CD4-positive, alpha-beta memory T cell (primary cell): ENCODE data around the gene ANKRD40. TPM values are rescaled to one million over a fixed set of nuclear protein-coding genes. Genes with fewer than 3 reads are reported as not detected.

ENCODE experiments used
- CTCF ChIA-PET: fragments of 350-600 bp; sonication (Branson Sonifier 250); formaldehyde crosslinking; loops from one replicate; lab custom pipeline; 2021; ENCODE audit warnings: inconsistent platforms; ENCODE audit not compliant: partially characterized antibody; lab: Charles Lee
- POLR2A ChIA-PET: fragments of 350-600 bp; sonication (Branson Sonifier 250); formaldehyde crosslinking; loops from one replicate; lab custom pipeline; 2021; ENCODE audit not compliant: partially characterized antibody; lab: Charles Lee
- DNase-seq, 5 donors: peaks; one replicate each; pipeline versions ENCODE4 v3.0.0 to v3.0.0-alpha.2; 2020 to 2022; ENCODE audit warnings: mixed read lengths in 1 of 5
- H3K27ac ChIP-seq: one replicate; pipeline ENCODE4 v1.7.0; 2013; ENCODE audit warnings: low read depth, low read length
- H3K27me3 ChIP-seq: 2 replicates; pipeline ENCODE4 v1.7.0; 2013; ENCODE audit warnings: mild to moderate bottlenecking, low read length, moderate library complexity; ENCODE audit not compliant: insufficient read depth
- H3K36me3 ChIP-seq: 2 replicates; pipeline ENCODE4 v1.7.0; 2013; ENCODE audit warnings: mild to moderate bottlenecking, low read length, moderate library complexity; ENCODE audit not compliant: insufficient read depth
- H3K4me1 ChIP-seq: 2 replicates; pipeline ENCODE4 v1.7.0; 2013; ENCODE audit warnings: mild to moderate bottlenecking, low read length, moderate library complexity; ENCODE audit not compliant: insufficient read depth
- H3K4me3 ChIP-seq, 2 donors: one replicate each; pipeline ENCODE4 v1.7.0; 2013; ENCODE audit warnings: low read length in 2 of 2, mild to moderate bottlenecking in 1 of 2
- H3K9me3 ChIP-seq, 2 donors: one replicate each; pipeline ENCODE4 v1.7.0; 2013; ENCODE audit warnings: low read length in 2 of 2, control low read depth in 1 of 2; ENCODE audit not compliant: control insufficient read depth in 1 of 2
- H3K27ac Mint-ChIP-seq, 7 donors: one replicate each; pipeline ENCODE4 v1.8.0; 2020 to 2021; ENCODE audit warnings: mixed read lengths in 7 of 7, mild to moderate bottlenecking in 6 of 7, inconsistent platforms in 3 of 7, moderate library complexity in 3 of 7
- H3K27me3 Mint-ChIP-seq, 2 donors: one replicate each; pipeline ENCODE4 v1.8.0; 2020 to 2021; ENCODE audit warnings: mixed read lengths in 2 of 2
- H3K36me3 Mint-ChIP-seq, 2 donors: one replicate each; pipeline ENCODE4 v1.8.0; 2020 to 2021; ENCODE audit warnings: mixed read lengths in 2 of 2, inconsistent platforms in 1 of 2, mild to moderate bottlenecking in 1 of 2
- H3K4me1 Mint-ChIP-seq, 4 donors: one replicate each; pipeline ENCODE4 v1.8.0; 2020 to 2021; ENCODE audit warnings: mixed read lengths in 4 of 4, mild to moderate bottlenecking in 1 of 4
- H3K4me3 Mint-ChIP-seq, 8 donors: one replicate each; pipeline ENCODE4 v1.8.0; 2020 to 2021; ENCODE audit warnings: mixed read lengths in 8 of 8, mild to moderate bottlenecking in 7 of 8, moderate library complexity in 6 of 8, inconsistent platforms in 3 of 8
- H3K9me3 Mint-ChIP-seq, 8 donors: one replicate each; pipeline ENCODE4 v1.8.0; 2020 to 2021; ENCODE audit warnings: mixed read lengths in 8 of 8, mild to moderate bottlenecking in 5 of 8, inconsistent platforms in 3 of 8, moderate library complexity in 1 of 8
- intact Hi-C: fragments of 100-400 bp; cut with micrococcal nuclease; formaldehyde crosslinking; loops from one replicate; pipeline ENCODE4 v1.15.1; 2023
- polyA plus RNA-seq, 2 donors: library from polyadenylated mRNA; unstranded; fragments of 300-500 nt; fragmentation: Illumina TruSeq; gene quantifications; one replicate each; pipeline ENCODE4 v1.2.3, GENCODE V29; 2021
- total RNA-seq, 2 experiments: library from RNA; stranded (reverse); gene quantifications; one replicate each; pipeline ENCODE4 v1.2.3, GENCODE V29; 2021

Gene ANKRD40
- total and polyA plus RNA-seq, 4 experiments from 2014 or later = 2.1 to 39.3 (median 21.2) TPM

DNA sequence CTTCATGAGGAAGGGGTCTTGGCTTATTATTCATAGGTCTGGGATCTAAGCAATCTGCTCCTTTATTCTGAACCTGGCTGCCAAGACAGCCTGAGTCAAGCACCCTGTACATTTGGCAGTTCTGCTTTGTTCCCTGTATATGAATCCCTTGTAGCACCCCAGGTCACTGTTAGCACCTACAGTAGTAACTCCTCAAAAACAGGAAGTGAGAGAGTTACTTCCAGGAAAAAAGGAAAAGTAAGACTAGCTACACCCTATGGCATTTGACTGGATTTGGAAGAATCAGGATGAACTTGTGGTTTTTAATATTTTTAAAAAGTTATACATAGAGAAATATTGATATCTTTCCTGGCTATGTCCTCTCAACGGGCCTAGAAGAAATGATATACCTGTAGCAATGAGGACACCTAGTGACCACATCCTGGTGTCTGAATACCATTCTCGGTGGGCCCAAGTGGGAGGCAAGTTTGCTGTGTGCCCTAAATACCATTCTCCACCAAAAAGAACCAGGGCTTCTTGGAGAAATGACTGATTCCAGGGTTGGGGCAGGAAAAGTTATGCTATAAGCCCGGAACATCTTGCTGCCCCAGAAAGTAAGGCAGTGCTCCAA is 9.9 kb downstream of the ANKRD40 start:
- H3K4me3 Mint-ChIP-seq = no peak overlapping the region
- H3K4me3 ChIP-seq = no peak overlapping the region
- DNase-seq = no peak
- H3K9me3 Mint-ChIP-seq = no peaks in the 10 kb centered on the region
- peak overlapping the region in 6 of 7 donors; percentile 15 to 85 (median 42) for H3K27ac Mint-ChIP-seq
- H3K4me1 Mint-ChIP-seq = peaks cover 12 to 34% (median 21%) of the 10 kb centered on the region in 4 donors
- no peaks in the 10 kb centered on the region for H3K27me3 Mint-ChIP-seq
- H3K27me3 ChIP-seq = no peaks in the 10 kb centered on the region
- intact Hi-C loops = loop anchor here (1.0 kb wide), 1 partner anchor 67 kb away; no protein-coding TSS in a partner anchor
- ChIA-PET CTCF (interaction anchor here (1.1 to 1.5 kb wide), 2 partner anchors 11 to 68 kb away, joined by 4 to 5 read pairs; no protein-coding TSS in a partner anchor), POLR2A (no interaction called here)
- H3K27ac ChIP-seq = no peak overlapping the region
- peaks cover 16% of the 10 kb centered on the region for H3K4me1 ChIP-seq
- peaks cover 47% of the 10 kb centered on the region for H3K36me3 ChIP-seq
- H3K9me3 ChIP-seq = no peaks in the 10 kb centered on the region
- H3K36me3 Mint-ChIP-seq = peaks cover 62 to 74% of the 10 kb centered on the region in 2 donors

- no peak for DNase-seq
- Histone ChIP-seq H3K9me3 (no peaks in the 10 kb centered on the region), H3K4me1 (peaks cover 11% of the 10 kb centered on the region), H3K4me3 (no peak overlapping the region), H3K27ac (no peak overlapping the region), H3K36me3 (peaks cover 49% of the 10 kb centered on the region), H3K27me3 (no peaks in the 10 kb centered on the region)
- Mint-ChIP-seq H3K9me3 (no peaks in the 10 kb centered on the region), H3K36me3 (peaks cover 69 to 79% of the 10 kb centered on the region in 2 donors), H3K4me1 (peaks cover 9 to 28% (median 18%) of the 10 kb centered on the region in 4 donors), H3K27me3 (no peaks in the 10 kb centered on the region), H3K4me3 (no peak overlapping the region), H3K27ac (peak overlapping the region in 2 of 7 donors; percentile 20 to 24)
- ChIA-PET CTCF (interaction anchor here (1.1 to 1.5 kb wide), 3 partner anchors 12 to 67 kb away, joined by 4 to 5 read pairs (median 4); no protein-coding TSS in a partner anchor), POLR2A (no interaction called here)
- intact Hi-C loops = no loop called here
Measured at GRCh38 chr17:50697062-50697461, 10.7 kb downstream of the ANKRD40 start.

- no peak for DNase-seq
- Mint-ChIP-seq H3K36me3 (peaks cover 66 to 73% of the 10 kb centered on the region in 2 donors), H3K27me3 (no peaks in the 10 kb centered on the region), H3K9me3 (no peaks in the 10 kb centered on the region), H3K4me3 (no peak overlapping the region), H3K4me1 (peaks cover 7 to 21% (median 13%) of the 10 kb centered on the region in 4 donors), H3K27ac (peak overlapping the region in 1 of 7 donors; percentile 73)
- Histone ChIP-seq H3K4me3 (no peak overlapping the region), H3K4me1 (peaks cover 11% of the 10 kb centered on the region), H3K27ac (no peak overlapping the region), H3K36me3 (peaks cover 49% of the 10 kb centered on the region), H3K9me3 (no peaks in the 10 kb centered on the region), H3K27me3 (no peaks in the 10 kb centered on the region)
- POLR2A ChIA-PET = no interaction called here
- intact Hi-C loops = no loop called here
- CTCF ChIA-PET = interaction anchor here (1.3 to 1.5 kb wide), 2 partner anchors 12 to 25 kb away, joined by 4 to 5 read pairs; no protein-coding TSS in a partner anchor
Measured at GRCh38 chr17:50696365-50696879, 11.3 kb downstream of the ANKRD40 start.

DNA sequence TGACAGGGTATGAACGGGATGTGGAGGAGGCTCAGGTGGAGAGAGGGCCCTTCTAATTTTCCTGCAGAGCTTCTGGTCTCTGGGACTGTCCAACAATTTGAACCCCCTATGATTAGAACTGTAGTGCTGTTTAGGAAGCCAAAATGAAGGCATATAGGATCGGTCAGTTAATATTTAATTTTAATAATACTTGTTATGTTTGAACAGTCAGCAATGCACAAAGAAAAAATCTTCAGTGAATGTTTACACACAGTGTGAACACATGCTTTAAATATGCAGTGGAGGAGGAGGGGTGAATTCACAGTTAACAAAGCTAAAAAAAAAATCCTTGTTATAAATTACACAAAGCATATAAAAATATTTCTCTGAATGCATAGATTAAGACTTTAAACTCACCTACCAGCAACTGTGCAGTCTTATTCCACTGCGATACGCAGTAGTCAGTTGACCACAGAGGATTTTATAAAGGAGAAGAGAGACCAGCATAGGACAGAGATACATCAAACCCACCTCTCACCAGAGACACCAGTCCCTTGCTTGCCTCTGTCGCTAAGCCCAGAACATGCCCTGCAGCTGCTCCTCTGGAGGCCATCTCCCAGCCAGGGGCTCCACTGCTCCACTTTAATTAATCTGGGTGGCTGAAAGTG is 14.6 kb downstream of the ANKRD40 start:
- ChIA-PET CTCF (interaction anchor here (0.6 to 1.8 kb wide), 3 partner anchors 9 to 178 kb away, joined by 3 to 7 read pairs (median 3); no protein-coding TSS in a partner anchor), POLR2A (interaction anchor here (2.0 kb wide), 1 partner anchor 15 kb away, joined by 6 read pairs; the partner anchor contains the start of gene ANKRD40)
- Histone ChIP-seq H3K36me3 (peaks cover 45% of the 10 kb centered on the region), H3K4me1 (peaks cover 8% of the 10 kb centered on the region), H3K27me3 (no peaks in the 10 kb centered on the region), H3K4me3 (no peak overlapping the region), H3K27ac (no peak overlapping the region), H3K9me3 (no peaks in the 10 kb centered on the region)
- intact Hi-C loops = no loop called here
- Mint-ChIP-seq H3K27me3 (no peaks in the 10 kb centered on the region), H3K27ac (peak overlapping the region in 2 of 7 donors; percentile 2 to 31), H3K4me3 (no peak overlapping the region), H3K36me3 (peaks cover 44 to 50% of the 10 kb centered on the region in 2 donors), H3K4me1 (peaks cover 3 to 10% (median 7%) of the 10 kb centered on the region in 4 donors), H3K9me3 (no peaks in the 10 kb centered on the region)
- DNase-seq = no peak

DNA sequence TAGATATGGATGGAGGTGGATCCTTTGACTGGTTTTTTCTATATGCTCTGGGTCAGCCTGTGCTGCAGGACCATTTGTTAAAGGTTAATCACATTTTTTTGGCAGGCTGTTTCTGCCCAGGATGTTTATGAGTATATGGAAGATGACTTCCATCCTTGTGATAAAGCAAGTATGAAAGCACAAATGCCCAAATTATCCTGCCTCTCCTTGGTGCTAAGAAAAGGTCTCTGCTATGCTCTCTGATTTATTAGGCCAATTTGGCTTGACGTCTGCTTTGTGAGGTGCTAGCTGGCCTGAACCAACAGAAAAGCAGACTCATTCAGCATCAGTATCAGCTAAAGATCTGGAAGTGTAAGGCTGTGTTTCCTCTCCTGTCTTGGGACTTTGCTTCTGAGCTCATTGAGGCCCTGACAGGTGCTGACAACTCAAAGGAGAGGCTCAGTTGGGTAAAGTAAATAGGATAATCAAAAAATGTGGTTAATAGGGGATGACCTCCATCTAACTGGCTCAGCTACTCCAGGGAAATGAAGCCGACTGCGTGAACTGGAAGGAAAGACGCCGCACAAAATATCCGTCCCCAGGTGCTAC is 15.2 kb downstream of the ANKRD40 start:
- CTCF ChIA-PET = no interaction called here
- Histone ChIP-seq H3K36me3 (peaks cover 41% of the 10 kb centered on the region), H3K4me3 (no peak overlapping the region), H3K27me3 (no peaks in the 10 kb centered on the region), H3K4me1 (peaks cover 1% of the 10 kb centered on the region), H3K27ac (no peak overlapping the region), H3K9me3 (no peaks in the 10 kb centered on the region)
- DNase-seq = no peak
- Mint-ChIP-seq H3K9me3 (no peaks in the 10 kb centered on the region), H3K4me3 (no peak overlapping the region), H3K27me3 (no peaks in the 10 kb centered on the region), H3K36me3 (peaks cover 42 to 45% of the 10 kb centered on the region in 2 donors), H3K27ac (no peak overlapping the region), H3K4me1 (peaks cover under 1 to 9% (median 6%) of the 10 kb centered on the region in 4 donors)
- POLR2A ChIA-PET = interaction anchor here (2.0 kb wide), 1 partner anchor 15 kb away, joined by 6 read pairs; the partner anchor contains the start of gene ANKRD40
- intact Hi-C loops = no loop called here

DNA sequence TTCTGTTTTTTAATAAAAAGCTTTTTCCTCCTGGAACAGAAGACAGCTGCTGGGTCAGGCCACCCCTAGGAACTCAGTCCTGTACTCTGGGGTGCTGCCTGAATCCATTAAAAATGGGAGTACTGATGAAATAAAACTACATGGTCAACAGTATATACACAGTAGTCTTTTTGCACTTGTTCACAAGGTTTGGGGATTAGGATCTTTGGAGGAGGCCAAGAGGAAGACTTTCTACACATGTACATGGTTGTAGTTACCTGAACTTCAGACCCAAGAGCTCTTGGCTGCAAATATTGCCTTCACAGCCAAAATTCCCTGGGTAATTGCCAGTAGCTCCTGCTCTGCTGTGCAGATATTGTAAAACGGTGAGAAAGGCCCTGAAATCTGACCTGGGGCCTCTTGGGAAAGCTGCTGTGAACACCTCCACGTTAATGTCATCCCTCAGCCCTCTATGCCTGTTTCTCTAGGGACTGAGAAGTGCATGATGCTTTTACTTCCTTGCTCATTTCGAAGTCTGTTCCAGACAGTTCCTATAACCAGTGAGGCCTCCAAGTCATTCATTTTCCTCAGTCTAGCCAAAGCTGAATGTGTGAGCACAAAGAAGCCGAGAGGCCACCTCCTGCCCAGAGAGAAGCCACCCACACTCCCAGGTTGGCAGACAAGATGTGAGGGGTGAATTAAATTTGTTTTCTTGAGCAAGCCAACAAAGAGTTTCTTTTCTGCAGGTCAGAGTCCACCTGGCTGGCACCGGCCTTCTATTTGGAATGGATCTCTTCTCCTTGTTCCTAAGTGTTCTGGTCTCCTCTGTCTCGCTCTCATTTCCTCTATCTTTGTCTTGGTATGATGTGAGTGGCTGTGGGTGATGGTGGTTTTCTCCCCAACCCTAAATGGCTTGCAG is 15.9 kb downstream of the ANKRD40 start:
- CTCF ChIA-PET = no interaction called here
- Histone ChIP-seq H3K9me3 (no peaks in the 10 kb centered on the region), H3K27ac (no peak overlapping the region), H3K4me3 (no peak overlapping the region), H3K4me1 (no peaks in the 10 kb centered on the region), H3K36me3 (peaks cover 34% of the 10 kb centered on the region), H3K27me3 (no peaks in the 10 kb centered on the region)
- no peak for DNase-seq
- H3K27me3 Mint-ChIP-seq = no peaks in the 10 kb centered on the region
- peak overlapping the region in 1 of 7 donors; percentile 47 for H3K27ac Mint-ChIP-seq
- H3K36me3 Mint-ChIP-seq = peaks cover 35 to 38% of the 10 kb centered on the region in 2 donors
- intact Hi-C loops = no loop called here
- H3K4me1 Mint-ChIP-seq = peaks cover 0 to 5% (median 2%) of the 10 kb centered on the region in 4 donors
- H3K9me3 Mint-ChIP-seq = peaks cover 0 to 2% (median 0%) of the 10 kb centered on the region in 8 donors
- no peak overlapping the region for H3K4me3 Mint-ChIP-seq
- POLR2A ChIA-PET = interaction anchor here (2.0 kb wide), 1 partner anchor 16 kb away, joined by 6 read pairs; the partner anchor contains the start of gene ANKRD40
